NCI-H1105 treated with DMSO at 0.1 percent for 48 hours (cell line): ENCODE measurements around the gene RHBDF1.

ENCODE experiments used
- DNase-seq: peaks from one replicate; lab custom pipeline; 2025; lab: John Stamatoyannopoulos, UW

Gene RHBDF1

DNA sequence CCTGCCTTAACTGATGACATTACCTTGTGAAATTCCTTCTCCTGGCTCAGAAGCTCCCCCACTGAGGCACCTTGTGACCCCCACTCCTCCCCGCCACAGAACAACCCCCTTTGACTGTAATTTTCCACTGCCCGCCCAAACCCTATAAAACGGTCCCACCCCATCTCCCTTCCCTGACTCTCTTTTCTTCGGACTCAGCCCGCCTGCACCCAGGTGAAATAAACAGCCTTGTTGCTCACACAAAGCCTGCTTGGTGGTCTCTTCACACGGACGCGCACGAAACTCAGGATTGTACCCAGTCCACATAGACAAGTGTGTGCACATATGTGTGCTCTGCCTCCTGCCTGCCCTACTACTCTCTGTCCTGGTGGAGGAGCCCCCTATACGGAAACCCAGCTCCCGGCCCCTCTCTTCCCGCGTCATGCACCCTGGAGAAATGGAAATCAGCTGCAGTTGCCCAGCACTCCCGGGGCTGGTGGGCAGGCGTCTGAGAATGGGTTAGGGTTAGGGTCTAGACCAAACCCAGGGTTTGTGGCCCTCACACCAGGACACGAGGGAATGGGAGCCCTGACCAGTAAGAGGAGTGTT is 2.4 kb upstream of the RHBDF1 start:
- no peak for DNase-seq

DNA sequence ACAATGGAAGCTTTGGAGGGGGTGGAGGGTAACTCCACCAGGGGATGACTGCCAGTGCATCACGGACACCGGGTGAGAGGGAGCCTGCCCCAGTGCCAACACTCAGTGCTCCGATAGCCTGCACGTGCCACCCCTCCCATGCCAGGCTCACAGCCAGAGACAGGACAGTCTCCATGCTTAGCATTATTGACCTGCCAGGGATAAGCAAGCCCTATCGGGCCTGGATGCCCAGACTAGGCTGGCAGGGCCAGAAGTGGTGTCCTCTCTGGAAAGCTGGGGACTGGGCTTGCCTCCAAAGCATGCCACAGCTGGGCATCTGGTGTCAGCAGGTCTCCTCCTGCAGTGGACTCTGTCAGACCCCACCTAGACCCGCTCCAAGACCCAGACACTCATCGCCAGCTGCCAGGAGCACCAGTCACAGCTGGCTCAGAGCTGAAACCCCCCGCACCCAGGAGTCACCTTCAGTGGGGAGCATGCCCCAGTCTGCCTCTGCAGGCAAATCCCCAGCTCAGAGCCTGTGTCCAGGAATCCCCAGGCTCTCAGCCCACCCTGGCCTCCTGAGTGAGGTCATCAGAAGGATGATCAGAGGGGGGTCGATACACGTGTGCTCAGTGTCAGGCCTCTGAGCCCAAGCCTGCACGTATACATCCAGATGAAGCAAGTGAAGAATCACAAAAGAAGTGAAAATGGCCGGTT is 1.8 kb upstream of the RHBDF1 start:
- DNase-seq, result no peak

GRCh38 chr16:71540-72401 is 660 bp downstream of the RHBDF1 start:
- DNase-seq, result no peak

GRCh38 chr16:71210-71539 is 1.3 kb downstream of the RHBDF1 start:
- DNase-seq, result no peak

DNA sequence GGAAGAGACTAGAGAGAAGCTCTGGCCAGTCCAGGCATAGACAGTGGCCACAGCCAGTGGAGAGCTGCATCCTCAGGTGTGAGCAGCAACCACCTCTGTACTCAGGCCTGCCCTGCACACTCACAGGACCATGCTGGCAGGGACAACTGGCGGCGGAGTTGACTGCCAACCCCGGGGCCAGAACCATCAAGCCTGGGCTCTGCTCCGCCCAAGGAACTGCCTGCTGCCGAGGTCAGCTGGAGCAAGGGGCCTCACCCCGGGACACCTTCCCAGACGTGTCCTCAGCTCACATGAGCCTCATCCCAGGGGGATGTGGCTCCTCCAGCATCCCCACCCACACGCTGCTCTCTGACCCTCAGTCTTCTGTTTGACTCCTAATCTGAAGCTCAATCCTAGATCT is 3.2 kb downstream of the RHBDF1 start:
- DNase-seq, result no peak

DNA sequence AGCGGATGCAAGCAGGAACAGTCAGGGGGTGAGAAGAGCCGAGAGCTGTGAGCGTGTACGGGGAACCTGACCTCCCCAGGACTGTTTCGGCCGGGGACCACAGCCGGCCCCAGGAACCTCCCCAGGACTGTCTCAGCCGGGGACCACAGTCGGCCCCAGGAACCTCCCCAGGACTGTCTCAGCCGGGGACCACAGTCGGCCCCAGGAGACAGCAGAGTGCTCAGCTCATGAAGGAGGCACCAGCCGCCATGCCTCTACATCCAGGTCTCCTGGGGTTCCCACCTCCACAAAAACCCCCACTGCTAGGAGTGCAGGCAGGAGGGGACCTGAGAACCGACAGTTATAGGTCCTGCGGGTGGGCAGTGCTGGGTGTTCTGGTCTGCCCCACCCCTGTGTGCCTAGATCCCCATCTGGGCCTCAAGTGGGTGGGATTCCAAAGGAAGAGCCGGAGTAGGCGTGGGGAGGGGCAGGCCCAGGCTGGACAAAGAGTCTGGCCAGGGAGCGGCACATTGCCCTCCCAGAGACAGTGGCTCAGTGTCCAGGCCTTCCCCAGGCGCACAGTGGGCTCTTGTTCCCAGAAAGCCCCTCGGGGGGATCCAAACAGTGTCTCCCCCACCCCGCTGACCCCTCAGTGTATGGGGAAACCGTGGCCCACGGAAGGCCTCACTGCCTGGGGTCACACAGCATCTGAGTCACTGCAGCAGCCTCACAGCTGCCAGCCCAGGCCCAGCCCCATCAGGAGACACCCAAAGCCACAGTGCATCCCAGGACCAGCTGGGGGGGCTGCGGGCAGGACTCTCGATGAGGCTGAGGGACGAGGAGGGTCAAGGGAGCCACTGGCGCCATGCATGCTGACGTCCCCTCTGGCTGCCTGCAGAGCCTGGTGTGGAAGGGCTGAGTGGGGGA is 4.3 kb downstream of the RHBDF1 start:
- DNase-seq, result no peak

DNA sequence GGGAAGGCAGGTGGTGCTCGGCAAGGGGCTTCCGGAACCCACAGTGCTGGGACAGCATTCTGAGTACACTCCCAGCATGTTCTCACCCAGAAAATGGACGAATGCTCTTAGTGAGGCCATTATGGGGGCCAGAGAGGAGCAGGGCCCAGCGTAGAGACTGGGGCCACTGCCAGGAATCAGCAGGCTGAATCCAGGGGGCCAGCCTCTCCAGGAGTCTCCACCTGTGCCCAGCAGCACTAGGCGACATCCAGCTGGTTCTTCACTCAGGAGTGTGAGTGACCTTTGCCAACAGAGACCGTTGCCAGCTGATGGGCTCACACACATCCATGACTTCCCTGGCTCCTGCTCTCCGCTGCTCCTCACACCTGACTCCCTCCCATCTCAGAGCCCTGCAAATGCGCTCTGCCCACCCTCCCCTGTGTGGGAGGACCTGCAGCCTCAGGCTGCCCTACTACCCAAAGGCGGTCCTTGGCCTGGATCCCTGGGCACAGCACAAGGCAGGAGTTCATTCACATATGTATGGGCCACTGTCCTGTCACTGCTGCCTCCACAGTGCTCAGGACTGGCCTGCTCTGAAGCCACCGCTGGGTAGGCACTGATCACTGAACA is 5.1 kb downstream of the RHBDF1 start:
- DNase-seq, result no peak

GRCh38 chr16:66309-67182 is 5.9 kb downstream of the RHBDF1 start:
- no peak for DNase-seq

DNA sequence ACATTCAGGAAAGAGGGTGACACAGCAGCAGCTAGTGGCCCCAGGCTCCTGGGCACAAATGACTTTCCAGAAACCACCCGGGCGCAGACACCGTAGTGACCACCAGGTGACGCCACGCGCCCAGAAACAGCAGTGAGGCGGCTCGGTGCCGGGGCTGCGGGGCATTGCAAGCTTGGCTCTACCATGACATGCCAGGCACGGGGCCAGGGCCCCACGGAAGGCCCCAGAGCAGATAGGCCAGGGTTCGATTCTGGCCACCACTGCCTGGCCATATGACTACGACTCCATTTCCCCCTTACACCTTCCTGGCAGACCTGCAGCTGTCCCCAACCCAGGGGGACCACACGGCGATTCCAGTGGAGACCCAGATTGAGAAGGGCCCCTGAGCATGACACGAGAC is 6.7 kb downstream of the RHBDF1 start:
- DNase-seq, result peak; percentile 30

GRCh38 chr16:64914-65255 is 7.5 kb downstream of the RHBDF1 start:
- no peak for DNase-seq

DNA sequence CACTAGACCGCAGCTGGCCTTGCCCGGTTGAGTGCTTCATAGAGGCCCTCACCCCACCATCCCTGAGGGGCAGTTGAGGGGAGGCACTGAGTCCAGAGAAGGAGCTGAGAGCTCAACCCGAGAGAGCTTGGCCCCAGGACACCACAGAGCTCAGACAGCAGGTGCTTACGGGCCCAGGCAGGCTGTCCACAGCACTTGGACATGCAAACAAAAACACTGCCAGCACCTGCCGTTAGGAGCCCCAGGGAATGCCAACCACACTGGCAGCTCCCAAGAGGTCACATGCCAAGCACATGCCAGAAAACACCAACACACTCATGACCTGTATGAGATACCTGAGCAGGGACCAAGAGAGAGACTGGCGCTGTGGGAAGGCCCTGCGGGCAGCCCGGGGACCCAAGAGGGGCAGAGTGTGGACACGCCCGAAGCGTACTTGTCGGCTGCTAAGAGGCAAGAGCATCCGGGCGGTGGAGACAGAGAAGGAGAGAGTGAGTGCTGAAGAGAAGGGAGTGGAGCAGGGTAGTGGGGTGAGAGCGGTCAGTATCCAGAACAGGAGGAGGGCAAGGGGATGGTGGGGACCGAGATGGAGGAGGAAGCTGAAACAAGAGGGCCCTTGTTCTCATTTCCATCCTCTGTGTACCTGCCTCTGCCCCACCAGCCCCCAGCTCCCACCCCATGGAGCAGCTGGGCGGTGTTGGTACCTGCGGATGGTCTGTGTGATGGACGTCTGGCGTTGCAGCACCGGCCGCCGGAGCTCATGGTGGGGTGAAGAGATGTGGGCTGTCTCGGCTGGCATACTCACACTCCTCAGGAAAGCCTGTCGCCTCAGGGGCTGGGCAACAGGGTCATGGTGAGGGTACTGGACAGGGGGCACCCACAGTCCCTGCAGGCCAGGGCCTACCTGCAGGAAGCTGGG is 8.2 kb downstream of the RHBDF1 start:
- no peak for DNase-seq

DNA sequence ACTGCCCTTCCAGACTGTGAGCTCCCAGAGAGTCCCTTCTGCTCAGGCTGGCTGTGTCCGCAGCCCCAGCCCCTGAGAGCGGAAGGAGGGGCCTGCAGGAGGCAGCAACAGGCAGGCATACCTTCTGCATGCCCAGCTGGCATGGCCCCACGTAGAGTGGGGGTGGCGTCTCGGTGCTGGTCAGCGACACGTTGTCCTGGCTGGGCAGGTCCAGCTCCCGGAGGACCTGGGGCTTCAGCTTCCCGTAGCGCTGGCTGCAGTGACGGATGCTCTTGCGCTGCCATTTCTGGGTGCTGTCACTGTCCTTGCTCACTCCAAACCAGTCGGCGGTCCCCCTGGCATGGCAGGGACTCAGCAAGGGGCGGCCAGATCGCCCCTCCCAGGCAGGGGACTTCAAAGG is 9.0 kb downstream of the RHBDF1 start:
- no peak for DNase-seq

DNA sequence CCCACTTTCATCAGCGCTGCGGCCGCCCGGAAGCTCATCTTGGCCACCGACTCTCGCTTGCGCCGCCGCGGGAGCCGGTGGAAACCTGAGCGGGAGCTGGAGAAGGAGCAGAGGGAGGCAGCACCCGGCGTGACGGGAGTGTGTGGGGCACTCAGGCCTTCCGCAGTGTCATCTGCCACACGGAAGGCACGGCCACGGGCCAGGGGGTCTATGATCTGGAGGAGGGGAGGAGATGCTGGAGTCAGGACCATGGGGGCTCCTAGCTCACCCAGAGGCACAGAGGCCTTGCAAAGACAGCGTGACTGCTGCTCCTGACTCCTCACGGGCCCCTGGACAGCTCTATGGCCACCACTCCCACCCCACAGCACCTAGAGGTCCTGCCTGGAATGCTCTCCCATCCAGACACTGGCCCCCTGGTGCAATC is 9.5 kb downstream of the RHBDF1 start:
- DNase-seq, result no peak

DNA sequence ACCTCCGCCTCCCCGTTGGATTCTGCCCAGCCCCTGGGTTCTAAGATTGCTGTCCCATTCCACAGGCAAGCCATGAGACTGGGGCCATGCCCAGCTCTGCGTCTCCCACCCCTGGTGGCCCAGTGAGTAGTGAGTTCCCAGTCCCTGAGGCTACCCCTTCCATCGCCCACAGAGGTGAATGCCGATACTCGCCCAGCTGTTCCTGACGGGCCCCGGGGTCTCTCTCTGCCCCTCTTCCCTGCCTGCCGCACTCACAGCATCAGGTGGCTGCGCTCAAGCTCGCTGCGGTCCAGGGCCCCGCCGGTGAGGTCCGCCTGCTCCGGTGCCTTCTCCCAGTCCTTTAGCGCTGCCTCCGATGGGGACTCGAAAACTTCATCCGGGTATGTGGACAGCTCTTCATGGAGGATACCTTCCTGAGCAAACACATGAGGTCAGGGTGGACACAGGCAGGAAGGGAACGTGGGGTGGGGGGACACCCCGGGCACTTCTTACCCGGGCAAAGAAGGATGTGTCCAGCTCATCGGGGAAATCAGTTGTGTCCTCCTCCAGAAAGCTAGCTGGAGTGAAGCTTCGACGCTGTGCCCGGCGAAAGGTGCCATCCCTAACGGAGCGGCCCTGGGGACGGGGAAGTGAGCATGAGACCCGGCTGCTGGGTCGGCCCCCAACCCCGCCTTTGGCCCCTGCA is 10.0 kb downstream of the RHBDF1 start:
- DNase-seq, result no peak

GRCh38 chr16:61879-62281 is 10.6 kb downstream of the RHBDF1 start:
- no peak for DNase-seq

DNA sequence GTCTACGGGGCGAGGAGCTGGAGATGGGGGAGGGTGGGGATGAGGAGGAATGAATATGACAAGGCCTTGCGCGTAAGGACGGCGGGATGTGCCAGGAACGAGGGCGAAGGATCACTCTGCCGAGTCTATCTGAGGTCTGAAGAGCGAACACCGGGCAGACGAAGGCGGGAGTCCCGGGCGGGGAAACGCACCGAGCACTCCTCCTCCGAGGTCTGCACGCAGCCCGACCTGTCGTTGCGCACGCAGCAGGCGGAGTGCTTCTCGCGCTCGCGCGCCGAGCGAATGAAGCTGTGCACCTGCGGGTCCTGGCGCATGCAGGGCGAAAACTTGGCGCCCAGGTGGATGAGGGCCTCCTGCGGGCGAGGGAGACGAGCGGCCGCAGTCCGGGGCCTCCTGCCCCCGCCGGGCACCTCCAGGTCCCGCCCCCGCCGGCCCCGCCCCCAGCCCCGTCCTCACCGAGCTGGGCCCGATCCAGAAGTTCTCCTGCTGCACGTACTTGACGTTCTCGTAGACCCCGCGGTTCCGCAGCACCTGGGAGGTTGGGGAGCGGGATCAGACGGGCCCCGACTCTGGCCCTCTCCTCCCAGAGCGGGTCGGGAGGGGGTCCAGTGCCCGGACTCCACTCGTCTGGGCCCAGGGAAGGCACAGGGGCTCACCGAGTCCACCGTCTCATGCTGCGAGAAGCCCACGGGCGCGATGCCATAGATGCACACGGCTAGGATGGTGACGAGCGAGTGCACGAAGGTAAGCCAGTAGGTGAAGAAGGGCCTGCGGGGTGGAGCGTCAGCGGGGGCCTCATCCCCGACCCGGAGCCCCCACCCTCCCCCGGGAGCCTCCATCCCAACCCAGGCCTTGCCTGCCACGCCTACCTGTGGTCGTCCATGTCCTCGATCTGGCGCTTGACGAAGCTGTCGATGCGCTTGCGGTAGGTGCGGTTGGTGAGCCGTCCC is 11.2 kb downstream of the RHBDF1 start:
- DNase-seq, result no peak

DNA sequence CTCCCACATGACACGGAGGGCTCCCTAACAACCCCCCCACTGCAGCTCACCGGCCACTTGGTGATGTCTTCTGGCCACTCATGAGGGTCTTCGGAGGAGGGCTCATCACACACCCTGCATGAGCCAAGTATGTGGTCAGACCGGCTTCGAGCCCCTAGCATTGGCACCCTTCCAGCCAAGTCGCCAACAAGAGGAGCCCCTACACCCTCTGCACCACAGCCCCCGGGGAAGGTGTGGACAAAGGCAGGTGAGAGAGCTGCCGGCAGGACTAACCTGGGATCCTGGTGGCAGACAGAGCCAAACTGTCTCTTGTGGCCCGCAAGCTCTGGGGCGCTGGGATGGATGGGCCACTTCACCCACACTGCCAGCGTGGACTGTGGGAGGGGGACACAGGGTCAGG is 12.3 kb downstream of the RHBDF1 start:
- no peak for DNase-seq

DNA sequence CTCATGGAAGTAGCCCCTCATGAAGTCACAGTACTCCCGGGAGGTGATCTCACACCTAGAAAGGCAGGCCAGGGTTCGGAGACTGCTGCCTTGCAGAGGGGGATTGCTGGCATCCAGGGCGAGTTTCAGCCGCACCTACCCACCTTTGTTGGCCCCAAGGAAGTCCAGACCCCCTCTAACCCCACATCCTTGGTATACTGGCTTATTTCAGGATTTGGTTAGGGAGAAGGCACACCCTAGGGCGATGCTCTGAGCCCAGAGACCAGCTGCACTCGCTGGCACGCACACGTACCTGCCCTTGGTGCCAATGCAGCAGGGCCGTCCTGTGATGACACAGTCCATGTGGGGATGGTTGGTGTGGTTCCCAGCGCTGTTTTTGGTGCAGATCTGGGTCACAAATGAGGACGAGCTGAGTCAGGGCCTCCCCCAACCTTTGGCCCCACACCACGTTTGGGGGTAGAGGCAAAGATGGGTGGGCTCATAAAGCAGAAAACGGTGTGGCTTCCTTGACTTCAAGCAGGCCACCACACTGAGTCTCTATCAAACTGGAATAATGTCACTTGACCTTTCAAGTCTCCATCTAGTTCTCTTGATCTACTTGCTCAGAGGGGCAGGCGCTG is 12.9 kb downstream of the RHBDF1 start:
- no peak for DNase-seq
